ENCODE results near the gene RNASE4.

- TF ChIP-seq, protein P1, sequence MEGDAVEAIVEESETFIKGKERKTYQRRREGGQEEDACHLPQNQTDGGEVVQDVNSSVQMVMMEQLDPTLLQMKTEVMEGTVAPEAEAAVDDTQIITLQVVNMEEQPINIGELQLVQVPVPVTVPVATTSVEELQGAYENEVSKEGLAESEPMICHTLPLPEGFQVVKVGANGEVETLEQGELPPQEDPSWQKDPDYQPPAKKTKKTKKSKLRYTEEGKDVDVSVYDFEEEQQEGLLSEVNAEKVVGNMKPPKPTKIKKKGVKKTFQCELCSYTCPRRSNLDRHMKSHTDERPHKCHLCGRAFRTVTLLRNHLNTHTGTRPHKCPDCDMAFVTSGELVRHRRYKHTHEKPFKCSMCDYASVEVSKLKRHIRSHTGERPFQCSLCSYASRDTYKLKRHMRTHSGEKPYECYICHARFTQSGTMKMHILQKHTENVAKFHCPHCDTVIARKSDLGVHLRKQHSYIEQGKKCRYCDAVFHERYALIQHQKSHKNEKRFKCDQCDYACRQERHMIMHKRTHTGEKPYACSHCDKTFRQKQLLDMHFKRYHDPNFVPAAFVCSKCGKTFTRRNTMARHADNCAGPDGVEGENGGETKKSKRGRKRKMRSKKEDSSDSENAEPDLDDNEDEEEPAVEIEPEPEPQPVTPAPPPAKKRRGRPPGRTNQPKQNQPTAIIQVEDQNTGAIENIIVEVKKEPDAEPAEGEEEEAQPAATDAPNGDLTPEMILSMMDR (IDR thresholded peaks at IDR 0.05 in 2 of 3, conservative IDR thresholded peaks at IDR 0.05 in 1 of 3; ENCODE audit: control insufficient read depth in 2 of 3, extremely low read depth in 1 of 3, insufficient read depth in 1 of 3, low read depth in 3 of 3, low read length in 3 of 3): no peak
- TF ChIP-seq, protein P2, sequence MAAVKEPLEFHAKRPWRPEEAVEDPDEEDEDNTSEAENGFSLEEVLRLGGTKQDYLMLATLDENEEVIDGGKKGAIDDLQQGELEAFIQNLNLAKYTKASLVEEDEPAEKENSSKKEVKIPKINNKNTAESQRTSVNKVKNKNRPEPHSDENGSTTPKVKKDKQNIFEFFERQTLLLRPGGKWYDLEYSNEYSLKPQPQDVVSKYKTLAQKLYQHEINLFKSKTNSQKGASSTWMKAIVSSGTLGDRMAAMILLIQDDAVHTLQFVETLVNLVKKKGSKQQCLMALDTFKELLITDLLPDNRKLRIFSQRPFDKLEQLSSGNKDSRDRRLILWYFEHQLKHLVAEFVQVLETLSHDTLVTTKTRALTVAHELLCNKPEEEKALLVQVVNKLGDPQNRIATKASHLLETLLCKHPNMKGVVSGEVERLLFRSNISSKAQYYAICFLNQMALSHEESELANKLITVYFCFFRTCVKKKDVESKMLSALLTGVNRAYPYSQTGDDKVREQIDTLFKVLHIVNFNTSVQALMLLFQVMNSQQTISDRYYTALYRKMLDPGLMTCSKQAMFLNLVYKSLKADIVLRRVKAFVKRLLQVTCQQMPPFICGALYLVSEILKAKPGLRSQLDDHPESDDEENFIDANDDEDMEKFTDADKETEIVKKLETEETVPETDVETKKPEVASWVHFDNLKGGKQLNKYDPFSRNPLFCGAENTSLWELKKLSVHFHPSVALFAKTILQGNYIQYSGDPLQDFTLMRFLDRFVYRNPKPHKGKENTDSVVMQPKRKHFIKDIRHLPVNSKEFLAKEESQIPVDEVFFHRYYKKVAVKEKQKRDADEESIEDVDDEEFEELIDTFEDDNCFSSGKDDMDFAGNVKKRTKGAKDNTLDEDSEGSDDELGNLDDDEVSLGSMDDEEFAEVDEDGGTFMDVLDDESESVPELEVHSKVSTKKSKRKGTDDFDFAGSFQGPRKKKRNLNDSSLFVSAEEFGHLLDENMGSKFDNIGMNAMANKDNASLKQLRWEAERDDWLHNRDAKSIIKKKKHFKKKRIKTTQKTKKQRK (IDR thresholded peaks at IDR 0.05; ENCODE audit: low read depth, low read length): no peak
- no peak for TF ChIP-seq ZBED1 (IDR thresholded peaks at IDR 0.05; ENCODE audit: borderline replicate concordance)
- TF ChIP-seq BMI1 (IDR thresholded peaks at IDR 0.05; ENCODE audit: borderline replicate concordance): no peak
- TF ChIP-seq, protein P3, sequence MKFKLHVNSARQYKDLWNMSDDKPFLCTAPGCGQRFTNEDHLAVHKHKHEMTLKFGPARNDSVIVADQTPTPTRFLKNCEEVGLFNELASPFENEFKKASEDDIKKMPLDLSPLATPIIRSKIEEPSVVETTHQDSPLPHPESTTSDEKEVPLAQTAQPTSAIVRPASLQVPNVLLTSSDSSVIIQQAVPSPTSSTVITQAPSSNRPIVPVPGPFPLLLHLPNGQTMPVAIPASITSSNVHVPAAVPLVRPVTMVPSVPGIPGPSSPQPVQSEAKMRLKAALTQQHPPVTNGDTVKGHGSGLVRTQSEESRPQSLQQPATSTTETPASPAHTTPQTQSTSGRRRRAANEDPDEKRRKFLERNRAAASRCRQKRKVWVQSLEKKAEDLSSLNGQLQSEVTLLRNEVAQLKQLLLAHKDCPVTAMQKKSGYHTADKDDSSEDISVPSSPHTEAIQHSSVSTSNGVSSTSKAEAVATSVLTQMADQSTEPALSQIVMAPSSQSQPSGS (IDR thresholded peaks at IDR 0.05; ENCODE audit: low read length): no peak
- TF ChIP-seq E2F4 (IDR thresholded peaks at IDR 0.05; ENCODE audit: low read depth, low read length): no peak
Observed at GRCh38 chr14:20687362-20688166, 3.2 kb downstream of the RNASE4 start.

Measured in GM12878 (cell line).